ENCODE measurements around the gene TRPV4.

The TRPV4 gene

GRCh38 chr12:109827566-109828550, 5.3 kb downstream of the TRPV4 start:
- no peak for DNase-seq

- no peak for DNase-seq
Observed at GRCh38 chr12:109827080-109827479, 6.1 kb downstream of the TRPV4 start.

- no peak for DNase-seq
Observed at GRCh38 chr12:109824731-109825130, 8.5 kb downstream of the TRPV4 start.

- DNase-seq = no peak
Observed at GRCh38 chr12:109822951-109823411, 10.2 kb downstream of the TRPV4 start.

- no peak for DNase-seq
Observed at GRCh38 chr12:109822416-109822815, 10.8 kb downstream of the TRPV4 start.

- DNase-seq = no peak
Observed at GRCh38 chr12:109821968-109822367, 11.2 kb downstream of the TRPV4 start.

GRCh38 chr12:109820816-109821381, 12.3 kb downstream of the TRPV4 start:
- DNase-seq = no peak

- no peak for DNase-seq
Observed at GRCh38 chr12:109818905-109819500, 14.2 kb downstream of the TRPV4 start.

GRCh38 chr12:109818253-109818652, 14.9 kb downstream of the TRPV4 start:
- DNase-seq = no peak

- no peak for DNase-seq
Observed at GRCh38 chr12:109817627-109818231, 15.5 kb downstream of the TRPV4 start.

GRCh38 chr12:109816870-109817269, 16.3 kb downstream of the TRPV4 start:
- no peak for DNase-seq

- DNase-seq = no peak
Observed at GRCh38 chr12:109815757-109816617, 17.2 kb downstream of the TRPV4 start.

GRCh38 chr12:109815225-109815624, 18.0 kb downstream of the TRPV4 start:
- no peak for DNase-seq

GRCh38 chr12:109814600-109815150, 18.5 kb downstream of the TRPV4 start:
- no peak for DNase-seq

- DNase-seq = no peak
Observed at GRCh38 chr12:109813810-109814416, 19.3 kb downstream of the TRPV4 start.

- no peak for DNase-seq
Observed at GRCh38 chr12:109811624-109811995, 21.6 kb downstream of the TRPV4 start.

GRCh38 chr12:109810954-109811623, 22.1 kb downstream of the TRPV4 start:
- DNase-seq = no peak

- no peak for DNase-seq
Observed at GRCh38 chr12:109808876-109809646, 24.1 kb downstream of the TRPV4 start.

- no peak for DNase-seq
Observed at GRCh38 chr12:109807954-109808643, 25.1 kb downstream of the TRPV4 start.

All from activated CD8-positive, alpha-beta memory T cell treated with anti-CD3 and anti-CD28 coated beads, Interleukin-2, amount 50 U/mL, for 4 hours (primary cell).